GM23338 (cell line): ENCODE data around the gene ELP2. TPM values are rescaled to one million over a fixed set of nuclear protein-coding genes. Genes with fewer than 3 reads are reported as not detected.

ENCODE experiments used
- CREB1 ChIP-seq: fragments of 250-450 bp; sonication (Bioruptor Pico); IDR thresholded peaks from 2 replicates; pipeline ENCODE4 v1.5.0; 2020; ENCODE audit warnings: low read depth, mild to moderate bottlenecking, moderate library complexity
- ETS1 ChIP-seq: IDR thresholded peaks from 2 replicates; pipeline ENCODE4 v1.6.1; 2016; ENCODE audit warnings: antibody characterized with exemption
- EZH2phosphoT487 ChIP-seq: fragments of 200-600 bp; sonication (generic); IDR thresholded peaks from one replicate; pipeline ENCODE4 v1.8.1; 2018; ENCODE audit warnings: antibody characterized with exemption; ENCODE audit not compliant: unreplicated experiment
- JUNB ChIP-seq: IDR thresholded peaks from one replicate; pipeline ENCODE4 v1.6.1; 2016; ENCODE audit warnings: antibody characterized with exemption; ENCODE audit not compliant: unreplicated experiment
- NANOG ChIP-seq: IDR thresholded peaks from 2 replicates; pipeline ENCODE4 v1.6.1; 2016; ENCODE audit warnings: antibody characterized with exemption, borderline replicate concordance
- POLR2AphosphoS5 ChIP-seq: IDR thresholded peaks from 2 replicates; pipeline ENCODE4 v1.6.1; 2016; ENCODE audit warnings: antibody characterized with exemption, low read depth
- REST ChIP-seq: IDR thresholded peaks from one replicate; pipeline ENCODE4 v1.6.1; 2018; ENCODE audit warnings: antibody characterized with exemption; ENCODE audit not compliant: unreplicated experiment
- ZNF114 ChIP-seq: fragments of 250-450 bp; sonication (Bioruptor Pico); IDR thresholded peaks from 2 replicates; pipeline ENCODE4 v1.5.0; 2020; ENCODE audit warnings: mild to moderate bottlenecking, moderate library complexity
- ZNF462 ChIP-seq: fragments of 250-450 bp; sonication (Bioruptor Pico); IDR thresholded peaks from 2 replicates; pipeline ENCODE4 v1.5.0; 2020; ENCODE audit warnings: mild to moderate bottlenecking, moderate library complexity
- polyA plus RNA-seq: library from polyadenylated mRNA; unstranded; fragments of >200 nt; fragmentation: Nextera tagmentation; extraction: Ambion mirVana; gene quantifications from 2 replicates; pipeline ENCODE4 v1.2.1, GENCODE V29; 2016
- total RNA-seq: library from RNA; depleted of rRNA; stranded (reverse); fragments of >200 nt; shearing (Covaris generic); gene quantifications from 2 replicates; pipeline ENCODE4 v1.2.3, GENCODE V29; 2014

ELP2 gene
- total and polyA plus RNA-seq, 2 experiments from 2014 or later: 119 to 135 TPM

DNA sequence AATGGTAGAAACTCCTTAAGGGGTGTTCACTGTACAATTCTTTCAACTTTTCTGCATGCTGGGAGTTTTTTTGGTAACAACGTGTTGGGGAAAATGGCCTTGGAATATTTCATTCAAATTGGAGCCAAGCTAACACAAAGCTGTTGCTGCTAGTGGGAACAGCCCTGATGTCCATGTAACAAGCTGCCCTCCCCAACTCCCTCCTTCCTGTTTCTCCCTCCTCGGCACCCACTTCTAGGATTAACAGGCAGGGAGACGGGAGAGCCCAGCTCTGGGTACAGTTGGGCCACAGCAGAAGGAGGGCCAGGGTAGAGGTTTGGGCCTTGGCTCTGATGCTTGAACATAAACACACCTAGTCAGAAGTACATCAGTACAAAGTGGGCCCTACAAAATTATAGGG lies 48.2 kb downstream of the ELP2 start (continued):
- TF ChIP-seq ZNF462 (CRISPR knock-in tag) (no peak), CREB1 (no peak), NANOG (no peak), ZNF114 (CRISPR knock-in tag) (no peak), EZH2phosphoT487 (no peak), REST (no peak), POLR2AphosphoS5 (no peak), ETS1 (no peak), JUNB (no peak)
